ENCODE data around the gene EIF4H.
"Not testable (repeated sequence)": the region's sequence is repeated elsewhere in the genome, so short reads cannot be mapped to it uniquely, and the experiment has no call there.

The EIF4H gene

DNA sequence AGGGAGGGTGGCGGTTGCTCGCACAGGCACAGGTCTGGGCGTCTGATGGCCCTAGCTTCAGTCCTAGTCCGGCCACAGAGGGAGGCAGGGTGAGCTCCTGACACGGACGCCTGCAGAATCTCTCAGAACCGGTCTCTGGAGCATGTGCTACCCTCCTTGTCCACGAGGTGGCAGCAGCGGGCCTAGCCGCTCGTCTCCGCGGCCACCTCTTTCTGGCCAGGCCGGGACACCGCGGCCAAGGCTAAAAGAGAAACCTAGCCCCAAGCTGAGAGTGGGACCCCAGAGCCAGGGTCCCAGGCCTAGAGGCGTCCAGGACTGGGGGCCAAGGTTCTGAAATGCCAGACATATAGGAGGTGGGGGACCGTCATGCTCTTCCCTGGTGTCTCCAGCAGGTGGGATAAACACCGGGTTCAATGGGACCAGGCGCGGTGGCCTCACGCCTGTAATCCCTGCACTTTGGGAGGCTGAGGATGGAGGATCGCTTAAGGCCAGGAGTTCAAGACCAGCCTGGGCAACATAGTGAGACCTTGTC lies 32.5 kb downstream of the EIF4H start:
- Mint-ChIP-seq H3K4me1 (no peaks in the 10 kb centered on the region), H3K27me3 (ENCODE audit: low read depth) (peaks cover 15% of the 10 kb centered on the region), H3K27ac (no peak overlapping the region), H3K4me3 (peak overlapping the region in 1 of 3 experiments; percentile 19), H3K36me3 (ENCODE audit: low read depth) (no peaks in the 10 kb centered on the region), H3K9me3 (no peaks in the 10 kb centered on the region)
- TF ChIP-seq, protein P1, sequence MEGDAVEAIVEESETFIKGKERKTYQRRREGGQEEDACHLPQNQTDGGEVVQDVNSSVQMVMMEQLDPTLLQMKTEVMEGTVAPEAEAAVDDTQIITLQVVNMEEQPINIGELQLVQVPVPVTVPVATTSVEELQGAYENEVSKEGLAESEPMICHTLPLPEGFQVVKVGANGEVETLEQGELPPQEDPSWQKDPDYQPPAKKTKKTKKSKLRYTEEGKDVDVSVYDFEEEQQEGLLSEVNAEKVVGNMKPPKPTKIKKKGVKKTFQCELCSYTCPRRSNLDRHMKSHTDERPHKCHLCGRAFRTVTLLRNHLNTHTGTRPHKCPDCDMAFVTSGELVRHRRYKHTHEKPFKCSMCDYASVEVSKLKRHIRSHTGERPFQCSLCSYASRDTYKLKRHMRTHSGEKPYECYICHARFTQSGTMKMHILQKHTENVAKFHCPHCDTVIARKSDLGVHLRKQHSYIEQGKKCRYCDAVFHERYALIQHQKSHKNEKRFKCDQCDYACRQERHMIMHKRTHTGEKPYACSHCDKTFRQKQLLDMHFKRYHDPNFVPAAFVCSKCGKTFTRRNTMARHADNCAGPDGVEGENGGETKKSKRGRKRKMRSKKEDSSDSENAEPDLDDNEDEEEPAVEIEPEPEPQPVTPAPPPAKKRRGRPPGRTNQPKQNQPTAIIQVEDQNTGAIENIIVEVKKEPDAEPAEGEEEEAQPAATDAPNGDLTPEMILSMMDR (IDR thresholded peaks at IDR 0.05; ENCODE audit: unreplicated experiment in 3 of 3) = peak; percentile 94 to 99 (median 95)

GRCh38 chr7:74207586-74207985 lies 33.4 kb downstream of the EIF4H start:
- TF ChIP-seq, protein P1 (IDR thresholded peaks at IDR 0.05; ENCODE audit: unreplicated experiment in 3 of 3) = no peak
- Mint-ChIP-seq H3K27ac (no peak overlapping the region), H3K4me1 (no peaks in the 10 kb centered on the region), H3K4me3 (no peak overlapping the region), H3K27me3 (ENCODE audit: low read depth) (peaks cover 15% of the 10 kb centered on the region), H3K9me3 (no peaks in the 10 kb centered on the region), H3K36me3 (ENCODE audit: low read depth) (no peaks in the 10 kb centered on the region)

GRCh38 chr7:74208241-74208640 lies 34.1 kb downstream of the EIF4H start:
- not testable (repeated sequence) for H3K9me3 Mint-ChIP-seq; H3K36me3 Mint-ChIP-seq (ENCODE audit: low read depth); H3K27ac Mint-ChIP-seq; H3K4me1 Mint-ChIP-seq; H3K4me3 Mint-ChIP-seq
- peaks cover 15% of the 10 kb centered on the region for H3K27me3 Mint-ChIP-seq (ENCODE audit: low read depth)

GRCh38 chr7:74212661-74213060 lies 38.5 kb downstream of the EIF4H start:
- no peaks in the 10 kb centered on the region for H3K9me3 Mint-ChIP-seq
- no peaks in the 10 kb centered on the region for H3K36me3 Mint-ChIP-seq (ENCODE audit: low read depth)
- TF ChIP-seq, protein P1 (IDR thresholded peaks at IDR 0.05; ENCODE audit: unreplicated experiment in 3 of 3) = no peak
- H3K27me3 Mint-ChIP-seq (ENCODE audit: low read depth) = peaks cover 5% of the 10 kb centered on the region
- H3K4me3 Mint-ChIP-seq = no peak overlapping the region
- H3K4me1 Mint-ChIP-seq = no peaks in the 10 kb centered on the region
- H3K27ac Mint-ChIP-seq = no peak overlapping the region

DNA sequence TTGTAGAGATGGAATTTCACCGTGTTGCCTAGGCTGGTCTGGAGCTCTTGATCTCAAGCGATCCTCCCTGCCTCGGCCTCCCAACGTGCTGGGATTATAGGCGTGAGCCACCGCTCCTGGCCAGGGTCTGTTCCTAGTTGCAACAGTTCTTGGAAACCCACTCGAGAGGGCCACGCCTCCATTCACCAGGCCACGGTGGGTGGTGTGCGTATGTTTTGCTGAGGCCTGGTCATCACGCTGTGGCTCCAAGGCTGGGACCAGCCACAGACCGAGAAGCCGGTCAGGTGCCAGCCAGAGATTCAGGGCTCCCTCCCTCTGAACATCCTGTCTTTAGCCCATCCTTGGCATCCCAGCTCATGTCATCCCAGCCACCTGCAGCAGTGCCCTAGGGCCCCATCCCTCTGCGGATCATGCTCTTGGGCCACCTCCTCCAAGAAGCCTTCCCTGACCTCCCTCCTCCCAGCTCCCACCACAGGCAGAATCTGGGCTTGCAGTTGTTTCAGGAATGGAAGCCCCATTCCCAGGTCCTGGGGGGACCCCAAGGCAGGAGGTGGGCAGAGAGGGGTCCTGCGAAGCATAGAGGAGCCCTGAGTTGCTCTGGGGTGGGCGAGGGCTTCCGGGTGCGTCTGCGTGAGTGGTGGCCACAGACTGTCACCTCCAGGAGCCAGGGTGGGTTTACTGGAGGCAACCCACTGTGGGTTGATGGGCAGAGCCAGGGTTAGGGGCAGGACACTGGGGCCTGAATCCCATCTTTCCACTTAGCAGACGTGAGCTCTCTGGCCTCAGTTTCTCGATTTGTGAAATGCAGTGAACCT lies 40.9 kb downstream of the EIF4H start:
- no peaks in the 10 kb centered on the region for H3K4me1 Mint-ChIP-seq
- H3K4me3 Mint-ChIP-seq = no peak overlapping the region
- no peaks in the 10 kb centered on the region for H3K9me3 Mint-ChIP-seq
- H3K27ac Mint-ChIP-seq = no peak overlapping the region
- no peaks in the 10 kb centered on the region for H3K36me3 Mint-ChIP-seq (ENCODE audit: low read depth)
- no peaks in the 10 kb centered on the region for H3K27me3 Mint-ChIP-seq (ENCODE audit: low read depth)
- TF ChIP-seq, protein P1 (IDR thresholded peaks at IDR 0.05; ENCODE audit: unreplicated experiment in 3 of 3) = no peak

DNA sequence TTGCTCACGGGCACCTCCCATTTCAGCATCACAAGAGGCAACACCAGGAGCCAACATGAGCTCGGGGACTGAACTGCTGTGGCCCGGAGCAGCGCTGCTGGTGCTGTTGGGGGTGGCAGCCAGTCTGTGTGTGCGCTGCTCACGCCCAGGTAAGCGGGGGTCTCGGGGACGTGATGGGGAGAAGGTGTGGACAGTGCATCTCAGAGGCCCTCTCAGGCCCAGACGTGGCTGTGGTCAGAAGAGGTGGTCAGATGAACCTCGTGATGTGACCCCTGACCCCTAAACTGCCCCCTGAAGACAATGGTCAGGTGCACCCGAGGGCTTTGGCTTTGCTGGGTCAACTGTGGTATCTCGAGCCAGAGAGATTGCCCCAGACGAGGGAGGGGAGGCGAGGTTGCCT lies 41.8 kb downstream of the EIF4H start:
- H3K9me3 Mint-ChIP-seq = no peaks in the 10 kb centered on the region
- H3K4me3 Mint-ChIP-seq = no peak overlapping the region
- no peaks in the 10 kb centered on the region for H3K36me3 Mint-ChIP-seq (ENCODE audit: low read depth)
- H3K27me3 Mint-ChIP-seq (ENCODE audit: low read depth) = no peaks in the 10 kb centered on the region
- no peak overlapping the region for H3K27ac Mint-ChIP-seq
- TF ChIP-seq, protein P1 (IDR thresholded peaks at IDR 0.05; ENCODE audit: unreplicated experiment in 3 of 3) = no peak
- no peaks in the 10 kb centered on the region for H3K4me1 Mint-ChIP-seq
